Smooth muscle cell (in vitro differentiated cells): Measurements from ENCODE around the gene AGTR1. TPM values are rescaled to one million over a fixed set of nuclear protein-coding genes. Genes with fewer than 3 reads are reported as not detected.
A peak's percentile ranks its signal among the peaks of the same experiment; 100 is the strongest.

Experiments
- DNase-seq: peaks from one replicate; lab custom pipeline; 2025; ENCODE audit not compliant: unreplicated experiment; lab: John Stamatoyannopoulos, UW
- H2AFZ ChIP-seq: fragments of 200-600 bp; sonication (generic); 2 replicates; pipeline ENCODE4 v1.6.0; 2016; ENCODE audit warnings: antibody characterized with exemption, low read depth, mild to moderate bottlenecking
- H3F3A ChIP-seq: fragments of 200-600 bp; sonication (generic); 2 replicates; pipeline ENCODE4 v1.6.0; 2017; ENCODE audit warnings: antibody characterized with exemption, low read depth
- H3K27ac ChIP-seq: fragments of 200-600 bp; sonication (generic); 2 replicates; pipeline ENCODE4 v1.5.1; 2016; ENCODE audit warnings: low read depth, mild to moderate bottlenecking
- H3K27me3 ChIP-seq: fragments of 200-600 bp; sonication (generic); 2 replicates; pipeline ENCODE4 v1.6.1; 2016; ENCODE audit warnings: low read depth, mild to moderate bottlenecking
- H3K36me3 ChIP-seq: fragments of 200-600 bp; sonication (generic); 2 replicates; pipeline ENCODE4 v1.5.1; 2016; ENCODE audit warnings: low read depth
- H3K4me1 ChIP-seq: fragments of 200-600 bp; sonication (generic); 2 replicates; pipeline ENCODE4 v1.5.1; 2016; ENCODE audit warnings: low read depth
- H3K4me2 ChIP-seq: fragments of 200-600 bp; sonication (generic); 2 replicates; pipeline ENCODE4 v1.6.0; 2016; ENCODE audit warnings: mild to moderate bottlenecking
- H3K4me3 ChIP-seq: fragments of 200-600 bp; sonication (generic); 2 replicates; pipeline ENCODE4 v1.5.1; 2016; ENCODE audit warnings: mild to moderate bottlenecking
- H3K79me2 ChIP-seq: fragments of 200-600 bp; sonication (generic); 2 replicates; pipeline ENCODE4 v1.6.0; 2016; ENCODE audit warnings: low read depth, mild to moderate bottlenecking
- H3K9ac ChIP-seq: fragments of 200-600 bp; sonication (generic); 2 replicates; pipeline ENCODE4 v1.6.0; 2016; ENCODE audit warnings: low read depth
- H3K9me3 ChIP-seq: fragments of 200-600 bp; sonication (generic); replicated peaks from 2 replicates; pipeline ENCODE4 v1.5.1; 2016; ENCODE audit warnings: low read depth
- H4K20me1 ChIP-seq: fragments of 200-600 bp; sonication (generic); 2 replicates; pipeline ENCODE4 v1.6.0; 2016; ENCODE audit warnings: low read depth
- WGBS: methylation state at CpG from one replicate; pipeline ENCODE4 v1.1.7; 2016; ENCODE audit warnings: low lambda C conversion rate; 5-methylcytosine and 5-hydroxymethylcytosine counted together
- polyA plus RNA-seq: library from polyadenylated mRNA; unstranded; fragments of >200 nt; fragmentation: Nextera tagmentation; extraction: Ambion mirVana; gene quantifications from 2 replicates; pipeline ENCODE4 v1.2.1, GENCODE V29; 2016
- total RNA-seq: library from RNA; depleted of rRNA; stranded (reverse); fragments of >200 nt; gene quantifications from 2 replicates; pipeline ENCODE4 v1.2.3, GENCODE V29; 2014
- TF ChIP-seq, protein P1 (sequence below): fragments of 200-600 bp; sonication (generic); IDR thresholded peaks from 2 replicates; pipeline ENCODE4 v1.5.1; 2017; ENCODE audit warnings: borderline replicate concordance, mild to moderate bottlenecking, antibody characterized with exemption; ENCODE audit not compliant: insufficient read depth, poor library complexity, severe bottlenecking

The AGTR1 gene
- total and polyA plus RNA-seq, 2 experiments from 2014 or later, result 3.2 to 4.0 TPM

- Histone ChIP-seq H3F3A (no peaks in the 10 kb centered on the region), H3K9ac (no peak overlapping the region), H3K79me2 (no peaks in the 10 kb centered on the region), H3K4me1 (no peaks in the 10 kb centered on the region), H3K9me3 (no peaks in the 10 kb centered on the region), H4K20me1 (no peaks in the 10 kb centered on the region), H3K4me3 (no peak overlapping the region), H3K27ac (no peak overlapping the region), H3K27me3 (no peaks in the 10 kb centered on the region), H3K4me2 (no peak overlapping the region), H3K36me3 (no peaks in the 10 kb centered on the region), H2AFZ (no peak overlapping the region)
- TF ChIP-seq, protein P1, sequence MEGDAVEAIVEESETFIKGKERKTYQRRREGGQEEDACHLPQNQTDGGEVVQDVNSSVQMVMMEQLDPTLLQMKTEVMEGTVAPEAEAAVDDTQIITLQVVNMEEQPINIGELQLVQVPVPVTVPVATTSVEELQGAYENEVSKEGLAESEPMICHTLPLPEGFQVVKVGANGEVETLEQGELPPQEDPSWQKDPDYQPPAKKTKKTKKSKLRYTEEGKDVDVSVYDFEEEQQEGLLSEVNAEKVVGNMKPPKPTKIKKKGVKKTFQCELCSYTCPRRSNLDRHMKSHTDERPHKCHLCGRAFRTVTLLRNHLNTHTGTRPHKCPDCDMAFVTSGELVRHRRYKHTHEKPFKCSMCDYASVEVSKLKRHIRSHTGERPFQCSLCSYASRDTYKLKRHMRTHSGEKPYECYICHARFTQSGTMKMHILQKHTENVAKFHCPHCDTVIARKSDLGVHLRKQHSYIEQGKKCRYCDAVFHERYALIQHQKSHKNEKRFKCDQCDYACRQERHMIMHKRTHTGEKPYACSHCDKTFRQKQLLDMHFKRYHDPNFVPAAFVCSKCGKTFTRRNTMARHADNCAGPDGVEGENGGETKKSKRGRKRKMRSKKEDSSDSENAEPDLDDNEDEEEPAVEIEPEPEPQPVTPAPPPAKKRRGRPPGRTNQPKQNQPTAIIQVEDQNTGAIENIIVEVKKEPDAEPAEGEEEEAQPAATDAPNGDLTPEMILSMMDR, result no peak
- 35% methylated on average over 1 of the region's 1 CpG for WGBS
- no peak for DNase-seq
Measured at GRCh38 chr3:148681080-148681479, 16.6 kb upstream of the AGTR1 start.

GRCh38 chr3:148682997-148683396 is 14.7 kb upstream of the AGTR1 start:
- Histone ChIP-seq H3K9ac (no peak overlapping the region), H3K27me3 (no peaks in the 10 kb centered on the region)

DNA sequence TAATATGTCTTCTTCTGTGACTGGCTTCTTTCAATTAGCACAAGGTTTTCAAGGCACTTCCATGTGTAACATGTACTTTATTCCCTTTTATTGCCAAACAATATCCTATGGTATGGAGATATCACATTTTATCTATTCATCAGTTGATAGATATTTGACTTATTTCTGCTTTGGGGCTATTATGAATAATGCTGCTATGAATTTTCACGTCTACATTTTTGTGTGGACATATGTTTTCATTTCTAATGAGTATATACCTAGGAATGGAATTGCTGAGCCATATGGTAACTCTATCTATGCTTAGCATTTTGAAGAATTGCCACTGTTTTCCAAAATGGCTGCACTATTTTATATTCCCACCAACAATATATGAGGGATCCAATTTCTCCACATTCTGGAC is 3.6 kb upstream of the AGTR1 start:
- H3K4me2 ChIP-seq, result no peak overlapping the region
- TF ChIP-seq, protein P1, result no peak
- H3K4me1 ChIP-seq, result no peaks in the 10 kb centered on the region
- H3K79me2 ChIP-seq, result no peaks in the 10 kb centered on the region
- no peak for DNase-seq
- no peaks in the 10 kb centered on the region for H3F3A ChIP-seq
- H3K9me3 ChIP-seq, result no peaks in the 10 kb centered on the region
- no peak overlapping the region for H3K27ac ChIP-seq
- peaks cover 42% of the 10 kb centered on the region for H3K27me3 ChIP-seq
- H3K9ac ChIP-seq, result no peak overlapping the region
- no peak overlapping the region for H3K4me3 ChIP-seq
- no peaks in the 10 kb centered on the region for H4K20me1 ChIP-seq
- H2AFZ ChIP-seq, result no peak overlapping the region
- WGBS, result 48% methylated on average over 1 of the region's 1 CpG
- no peaks in the 10 kb centered on the region for H3K36me3 ChIP-seq

More at GRCh38 chr3:148682997-148683396, 14.7 kb upstream of the AGTR1 start:
- Histone ChIP-seq H3K27ac (no peak overlapping the region), H3K4me2 (no peak overlapping the region), H3K4me3 (no peak overlapping the region), H4K20me1 (no peaks in the 10 kb centered on the region), H2AFZ (no peak overlapping the region), H3K36me3 (no peaks in the 10 kb centered on the region), H3F3A (no peaks in the 10 kb centered on the region), H3K4me1 (no peaks in the 10 kb centered on the region), H3K9me3 (no peaks in the 10 kb centered on the region), H3K79me2 (no peaks in the 10 kb centered on the region)
- no peak for DNase-seq
- TF ChIP-seq, protein P1, result no peak
- WGBS, result 91% methylated on average over 3 of the region's 3 CpGs

DNA sequence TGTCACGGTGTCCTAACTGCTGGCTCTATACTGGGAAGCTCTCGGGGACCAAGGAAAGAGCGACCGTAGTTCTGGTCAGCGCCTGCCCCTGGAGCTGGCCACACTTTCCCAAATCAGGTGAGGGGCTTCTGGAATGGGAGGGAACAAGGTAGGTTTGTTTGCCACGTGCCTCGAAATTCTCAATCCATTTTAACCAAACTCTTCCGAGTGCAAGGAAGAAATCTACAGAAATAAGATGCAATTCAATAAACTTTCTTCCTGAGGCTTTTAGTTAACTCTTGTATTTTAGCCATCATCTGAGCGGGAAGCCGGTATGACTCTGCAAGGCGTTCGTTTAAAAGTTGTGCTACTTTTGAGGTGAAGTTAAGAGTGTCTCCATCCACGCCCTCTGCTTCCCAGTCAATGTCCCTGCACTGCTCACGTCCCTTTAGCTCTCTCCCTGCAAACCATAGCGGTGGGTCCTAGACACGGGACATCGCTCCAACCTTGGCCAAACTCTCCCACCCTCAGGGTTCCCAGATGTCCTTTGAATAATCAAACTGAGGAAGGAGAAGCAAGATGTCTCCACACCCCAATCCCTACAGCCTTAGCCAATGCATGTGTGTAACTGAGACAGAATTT is 597 bp downstream of the AGTR1 start:
- Histone ChIP-seq H3K36me3 (no peaks in the 10 kb centered on the region), H3K9me3 (no peaks in the 10 kb centered on the region), H3K9ac (no peak overlapping the region), H2AFZ (peak overlapping the region; percentile 88), H3K4me3 (peak overlapping the region; percentile 74), H3K4me1 (no peaks in the 10 kb centered on the region), H3K27me3 (peaks cover 59% of the 10 kb centered on the region), H3K79me2 (no peaks in the 10 kb centered on the region), H3F3A (no peaks in the 10 kb centered on the region), H3K4me2 (peak overlapping the region; percentile 94), H3K27ac (no peak overlapping the region), H4K20me1 (no peaks in the 10 kb centered on the region)
- TF ChIP-seq, protein P1, result no peak
- WGBS, result 56% methylated on average over 17 of the region's 17 CpGs
- DNase-seq, result no peak
